GM20000 (cell line): ENCODE data around the gene CBX8.

ENCODE experiments used
- DNase-seq: peaks from one replicate; pipeline ENCODE4 v3.0.0; 2012; ENCODE audit warnings: low spot score
- CTCF ChIP-seq: IDR thresholded peaks from 2 replicates; pipeline ENCODE4 v1.5.1; 2012; ENCODE audit warnings: mild to moderate bottlenecking, control low read depth; ENCODE audit errors: extremely low read depth, missing control alignments

The CBX8 gene

DNA sequence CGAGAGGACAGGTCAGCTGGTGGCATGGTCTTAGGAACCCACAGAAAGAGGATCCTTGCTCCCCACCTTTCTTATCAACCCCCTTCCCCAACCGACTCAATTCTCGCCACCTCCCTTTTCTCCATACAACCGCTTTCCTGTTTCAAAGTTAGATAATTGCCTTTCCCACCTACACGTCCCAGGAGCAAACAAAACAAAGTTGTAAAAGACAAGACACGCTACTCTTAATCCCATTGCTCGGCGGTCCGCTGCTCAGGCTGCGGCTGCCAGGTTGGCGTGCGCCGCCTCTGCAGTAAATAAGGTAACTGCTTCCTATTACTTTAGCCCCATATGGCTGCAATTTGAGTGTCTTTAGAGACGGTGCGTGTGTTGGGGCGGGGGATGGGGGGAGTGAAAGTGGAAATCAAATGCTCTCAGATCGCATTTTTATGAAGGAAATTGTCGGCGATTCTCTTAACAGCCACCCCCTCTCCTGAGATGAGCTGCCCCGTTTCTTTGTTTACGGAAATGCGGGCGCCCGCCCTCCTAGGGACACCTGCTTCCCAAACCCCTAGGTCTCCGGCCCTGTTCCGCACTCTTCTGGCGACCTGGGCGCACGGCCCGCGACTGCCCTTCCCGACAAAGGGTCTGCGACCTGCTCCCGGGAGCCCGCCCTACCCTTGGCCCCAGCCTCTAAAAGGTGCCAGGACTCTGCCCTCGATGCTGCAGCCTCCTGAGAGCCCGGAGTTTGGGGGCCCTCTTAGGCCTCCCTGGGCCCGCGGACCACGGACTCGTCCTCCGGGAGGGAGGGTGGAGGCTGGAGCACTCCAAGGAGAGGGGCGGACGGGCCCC is 3.7 kb upstream of the CBX8 start:
- DNase-seq, result peak; percentile 61
- TF ChIP-seq CTCF, result no peak

DNA sequence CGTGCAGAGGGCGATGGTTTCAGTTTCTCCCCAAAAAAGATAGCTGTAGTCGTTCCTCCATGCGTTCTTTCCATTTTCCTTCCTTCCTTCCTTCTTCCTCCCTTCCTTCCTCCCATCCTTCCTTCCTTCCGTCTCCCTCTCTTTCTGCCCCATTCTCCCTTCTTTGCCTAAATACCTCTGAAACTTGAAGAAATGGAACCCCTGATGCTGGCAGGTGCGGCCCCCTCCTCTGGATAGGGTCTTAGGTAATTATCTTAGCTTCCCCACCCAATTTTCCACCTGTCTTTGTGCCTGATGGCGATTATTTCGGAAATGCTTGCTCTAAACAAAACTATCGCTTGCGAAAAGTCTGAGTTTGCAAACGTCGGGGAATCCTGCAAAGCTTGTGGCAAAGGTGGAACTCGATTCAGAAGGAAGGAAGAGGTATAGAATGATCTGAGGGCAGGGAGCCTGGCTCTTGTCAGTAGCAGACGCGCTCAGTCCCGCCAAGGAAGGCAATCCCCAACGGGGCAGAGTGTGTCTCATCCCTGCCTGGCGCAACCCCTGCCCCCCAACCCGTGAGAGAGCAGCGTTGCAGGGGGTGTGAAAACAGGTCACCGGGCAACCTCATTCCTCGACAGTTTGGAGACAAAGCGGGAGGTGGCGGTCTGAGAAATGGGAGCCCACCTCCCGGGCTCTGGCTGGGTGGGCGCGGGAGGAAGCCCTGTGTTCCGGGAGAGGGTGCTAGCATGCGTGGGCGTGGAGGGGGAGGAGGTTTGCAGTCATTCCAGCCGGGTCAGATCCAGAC is 2.9 kb upstream of the CBX8 start:
- DNase-seq, result no peak
- TF ChIP-seq CTCF, result no peak

- no peak for TF ChIP-seq CTCF
These were observed 2.3 kb upstream of the CBX8 start for GRCh38 chr17:79799174-79799537.

GRCh38 chr17:79798299-79799173 is 1.7 kb upstream of the CBX8 start:
- no peak for TF ChIP-seq CTCF
- DNase-seq, result no peak

More at GRCh38 chr17:79799174-79799537, 2.3 kb upstream of the CBX8 start:
- no peak for DNase-seq

DNA sequence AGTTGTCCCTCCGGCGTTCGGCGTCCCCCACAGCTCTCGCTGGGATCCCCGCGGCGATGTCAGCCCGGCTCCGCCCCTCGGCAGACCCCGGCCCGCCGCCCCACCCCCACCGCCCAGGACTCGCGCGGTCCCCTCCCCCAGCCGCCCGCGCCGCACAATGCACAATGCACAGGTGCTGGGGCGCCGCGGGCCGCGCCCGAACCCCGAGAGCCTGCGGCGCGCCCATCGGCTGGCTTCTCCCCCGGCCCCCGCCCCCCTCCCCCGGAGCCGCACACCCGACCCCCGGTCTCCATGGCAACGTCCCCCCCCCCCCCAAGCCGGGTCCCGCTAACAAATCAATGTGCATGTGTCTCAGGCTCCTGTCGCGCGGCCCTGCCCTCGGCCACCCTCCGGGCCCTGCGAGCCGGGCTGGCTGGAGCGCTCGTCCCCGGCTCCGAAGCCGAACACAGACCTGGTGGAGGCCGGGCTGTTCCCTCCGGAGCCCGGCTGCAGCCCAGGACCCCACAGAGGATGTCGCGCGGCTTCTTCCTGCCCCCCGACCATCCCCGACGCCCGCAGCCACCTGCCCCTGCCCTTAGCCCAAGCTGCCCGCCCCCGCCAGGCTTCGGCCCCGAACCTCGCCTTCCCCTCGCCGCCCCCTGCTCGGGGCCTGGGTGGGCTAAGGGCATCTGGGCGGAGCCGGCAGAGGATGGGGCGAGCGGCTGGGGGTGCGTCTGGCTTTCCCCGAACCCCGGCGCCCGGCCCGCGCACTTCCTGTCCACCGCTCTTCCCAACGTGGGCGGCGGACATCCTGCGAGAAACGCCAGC is 818 bp upstream of the CBX8 start:
- no peak for TF ChIP-seq CTCF
- DNase-seq, result no peak

DNA sequence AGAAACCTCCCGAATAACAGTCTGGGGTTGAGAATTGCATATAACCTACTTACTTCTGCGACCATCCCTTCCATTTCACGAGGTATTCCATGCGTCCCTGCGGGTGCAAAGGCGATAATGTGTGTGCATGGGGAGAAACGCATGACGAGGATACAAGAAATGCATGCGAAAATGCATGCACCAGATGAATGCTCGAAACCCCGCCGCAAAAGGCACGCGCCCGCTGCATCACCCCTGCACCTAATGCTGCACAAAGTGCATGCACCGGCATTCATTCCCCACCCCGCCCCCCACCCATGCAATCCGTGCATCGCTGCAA is 474 bp downstream of the CBX8 start:
- no peak for TF ChIP-seq CTCF
- DNase-seq, result peak; percentile 68
